Amniotic stem cell (primary cell): ENCODE data around the gene KRTAP12-1.

ENCODE experiments used
- DNase-seq: peaks from one replicate; lab custom pipeline; 2025; lab: John Stamatoyannopoulos, UW

Gene KRTAP12-1

DNA sequence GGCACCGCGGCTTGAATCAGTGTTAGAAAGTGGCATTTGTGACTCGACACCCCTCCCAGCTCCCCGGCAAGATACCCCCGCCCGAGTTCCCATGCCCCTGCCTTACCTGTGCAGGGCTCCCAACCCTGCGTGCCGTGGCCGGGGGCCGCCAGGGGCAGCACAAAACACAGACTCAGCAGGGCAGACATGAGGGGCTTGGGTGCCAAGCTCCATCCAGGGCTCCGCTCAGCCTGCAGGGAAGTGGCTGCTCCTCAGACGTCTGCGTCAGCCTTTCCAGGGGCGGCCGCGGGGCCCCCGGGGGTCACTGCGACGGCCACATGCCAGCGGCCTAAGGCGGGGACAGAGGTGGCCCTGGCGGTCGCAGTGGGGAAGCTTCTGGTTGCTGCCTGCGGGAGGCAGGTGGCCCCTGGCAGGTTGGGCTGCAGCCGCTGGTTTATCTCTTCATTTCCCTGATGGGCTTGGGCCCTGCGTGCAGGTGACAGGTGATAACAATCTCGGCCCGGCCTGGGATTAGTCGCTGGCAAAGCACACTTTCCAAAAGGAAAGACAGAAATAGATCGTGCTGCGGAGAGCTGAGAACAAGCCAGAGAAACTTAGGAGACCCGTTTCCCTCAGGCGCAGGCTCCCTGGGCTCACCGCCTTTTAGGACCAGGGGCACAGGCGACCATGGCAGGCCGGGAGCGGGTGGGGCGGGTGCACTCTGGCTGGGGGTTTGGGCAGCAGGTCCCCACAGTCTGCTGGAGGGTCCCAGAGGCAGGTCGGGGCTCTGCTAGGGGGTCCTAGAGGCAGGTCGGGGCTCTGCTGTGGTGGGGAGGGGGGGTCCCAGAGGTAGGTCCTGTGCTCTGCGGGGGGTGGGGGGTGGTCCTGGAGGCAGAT lies 29.6 kb upstream of the KRTAP12-1 start, which contains the start of gene TSPEAR:
Gene TSPEAR (minus strand): TSS at position 246 of the 876 bp plus-strand sequence. CDS start 58 bp downstream, at position 188.
- DNase-seq, result no peak

DNA sequence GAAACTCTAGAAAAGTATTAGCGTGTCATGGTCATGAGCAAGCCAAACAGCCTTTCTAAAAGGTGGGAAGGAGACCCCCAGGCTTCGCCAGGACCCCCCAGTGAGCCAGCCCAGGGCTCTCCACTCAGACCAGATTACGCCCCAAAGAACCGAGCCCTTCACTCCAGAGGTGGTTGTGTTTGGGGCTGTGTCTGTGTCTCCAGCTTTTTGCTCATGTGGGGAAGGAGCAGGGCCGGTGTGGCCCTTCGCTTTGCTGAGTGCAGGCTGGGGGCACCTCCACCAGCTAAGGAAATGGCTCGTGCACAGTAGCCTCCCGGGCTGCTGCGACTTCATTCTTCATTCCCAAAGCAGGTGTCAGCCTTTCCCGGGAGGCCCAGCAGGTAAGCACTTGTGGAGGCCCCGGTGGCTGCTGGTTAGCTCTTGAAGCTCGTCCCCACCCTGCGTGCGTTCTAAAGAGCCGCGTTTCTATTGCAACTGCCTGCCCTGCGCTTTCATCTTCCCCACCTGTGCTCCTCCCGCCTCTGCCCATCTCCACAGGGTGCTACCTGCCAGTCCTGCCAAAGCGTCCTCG lies 28.9 kb upstream of the KRTAP12-1 start:
- DNase-seq, result no peak

DNA sequence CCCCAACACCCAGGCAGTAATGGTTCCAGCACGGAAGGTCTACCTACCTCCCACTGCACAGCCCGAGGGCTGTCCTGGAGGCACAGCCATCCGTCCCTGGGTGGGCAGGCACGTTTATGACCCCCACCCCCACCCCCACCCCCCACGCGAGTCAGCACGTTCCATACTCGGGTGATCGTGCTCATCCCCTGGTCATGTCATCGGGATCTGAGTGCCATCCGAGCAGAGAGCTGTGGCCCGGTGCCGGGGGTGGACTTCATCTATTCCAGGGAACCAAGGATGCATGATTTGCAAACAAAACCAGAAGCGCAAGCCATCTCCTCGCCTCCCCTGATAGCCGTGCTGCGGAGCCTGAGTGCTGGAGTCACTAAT lies 28.3 kb upstream of the KRTAP12-1 start:
- DNase-seq, result no peak

DNA sequence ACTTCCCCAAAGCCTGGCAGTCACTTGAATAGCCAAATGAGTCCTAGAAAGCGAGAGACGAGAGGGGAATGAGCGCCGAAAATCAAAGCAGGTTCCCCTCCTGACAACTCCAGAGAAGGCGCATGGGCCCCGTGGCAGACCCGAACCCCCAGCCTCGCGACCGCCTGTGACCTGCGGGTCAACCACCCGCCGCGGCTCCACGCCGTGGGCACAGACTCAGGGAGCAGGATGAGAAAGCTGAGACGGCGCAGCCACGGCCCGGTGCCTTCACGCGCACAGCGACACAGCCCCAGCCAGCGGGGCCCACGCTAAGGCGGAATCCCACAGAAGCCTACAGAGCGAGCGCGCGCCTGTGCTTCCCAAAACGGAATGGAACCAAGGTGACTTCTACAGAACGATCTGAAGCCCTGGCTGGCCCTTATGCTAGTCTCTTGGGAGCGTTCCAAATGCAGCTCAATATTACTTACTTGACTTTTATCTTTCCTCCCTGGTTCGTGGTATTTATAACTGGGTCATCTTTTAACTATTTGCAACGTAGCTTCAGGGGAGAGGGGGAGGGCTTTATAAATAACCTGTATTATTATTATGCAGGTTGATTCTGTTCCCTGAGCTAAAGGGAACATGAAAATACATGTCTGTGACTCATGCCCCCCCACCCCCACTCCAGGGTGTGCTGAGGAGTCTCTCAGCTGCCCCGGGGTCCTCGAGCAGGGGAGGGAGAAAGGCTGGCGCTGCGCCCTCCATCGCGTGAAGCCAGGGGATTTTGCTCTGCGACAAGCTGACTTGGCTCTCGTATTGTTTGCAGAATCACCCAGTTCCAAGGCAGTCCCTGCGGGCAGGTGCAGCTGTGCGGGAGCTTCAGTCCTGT lies 27.7 kb upstream of the KRTAP12-1 start:
- DNase-seq, result no peak

DNA sequence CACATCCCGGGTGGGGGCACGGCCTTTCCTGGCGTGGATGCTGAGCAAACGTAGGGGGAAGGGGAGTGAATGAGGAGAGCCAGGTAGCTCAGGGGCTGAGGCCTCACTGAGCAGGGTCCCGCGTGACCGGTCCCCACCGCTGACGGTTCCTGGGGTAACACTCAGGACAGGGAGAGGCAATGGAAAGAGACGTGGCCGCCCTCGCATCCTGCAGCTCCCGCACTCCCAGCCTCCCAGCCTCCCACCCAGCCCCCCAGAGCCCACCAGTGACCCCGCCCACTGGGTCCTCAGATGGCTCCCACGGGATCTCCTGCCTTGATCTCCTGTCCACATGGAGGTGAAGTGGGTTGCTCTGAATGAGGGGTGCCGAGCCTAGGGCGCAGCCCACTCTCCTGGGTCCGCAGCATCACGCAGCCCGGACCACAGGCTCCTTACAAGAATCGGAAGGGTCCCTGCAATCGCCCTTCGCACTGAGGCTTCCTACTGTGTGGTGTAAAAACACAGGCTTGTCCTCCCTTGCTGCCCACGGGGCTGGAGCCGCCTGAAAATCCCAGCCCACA lies 27.0 kb upstream of the KRTAP12-1 start:
- no peak for DNase-seq

DNA sequence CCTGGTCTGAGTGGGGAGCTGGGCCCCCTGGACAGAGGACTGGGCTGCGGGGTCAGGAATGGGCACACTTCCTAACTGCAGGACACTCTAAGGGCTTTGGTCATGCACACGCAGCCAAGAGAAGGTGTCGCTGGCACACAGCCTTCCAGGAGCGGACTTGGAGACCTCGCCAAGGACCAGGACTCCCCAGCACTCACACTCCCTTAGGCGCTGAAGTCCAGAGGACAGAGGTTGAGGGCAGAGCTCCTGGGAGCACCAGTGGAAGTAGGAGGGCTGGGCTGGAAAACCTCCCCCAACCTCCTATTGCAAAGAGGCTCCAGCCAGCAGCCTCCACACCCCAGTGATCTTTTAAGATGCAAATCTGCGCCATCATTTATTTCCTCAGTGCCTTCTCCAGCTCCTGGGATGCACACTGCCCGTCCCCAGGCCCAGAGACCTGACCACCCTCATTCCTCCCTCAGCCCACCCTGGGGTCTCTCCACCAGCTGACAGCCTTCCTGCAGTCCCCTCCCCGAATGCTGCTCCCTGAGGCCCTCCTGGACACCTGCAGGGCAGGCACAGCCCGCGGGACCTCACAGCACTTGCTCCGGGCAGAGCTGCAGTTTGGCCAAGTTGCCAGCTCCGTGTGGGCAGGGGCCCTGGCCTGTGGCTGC lies 26.4 kb upstream of the KRTAP12-1 start:
- DNase-seq, result no peak

DNA sequence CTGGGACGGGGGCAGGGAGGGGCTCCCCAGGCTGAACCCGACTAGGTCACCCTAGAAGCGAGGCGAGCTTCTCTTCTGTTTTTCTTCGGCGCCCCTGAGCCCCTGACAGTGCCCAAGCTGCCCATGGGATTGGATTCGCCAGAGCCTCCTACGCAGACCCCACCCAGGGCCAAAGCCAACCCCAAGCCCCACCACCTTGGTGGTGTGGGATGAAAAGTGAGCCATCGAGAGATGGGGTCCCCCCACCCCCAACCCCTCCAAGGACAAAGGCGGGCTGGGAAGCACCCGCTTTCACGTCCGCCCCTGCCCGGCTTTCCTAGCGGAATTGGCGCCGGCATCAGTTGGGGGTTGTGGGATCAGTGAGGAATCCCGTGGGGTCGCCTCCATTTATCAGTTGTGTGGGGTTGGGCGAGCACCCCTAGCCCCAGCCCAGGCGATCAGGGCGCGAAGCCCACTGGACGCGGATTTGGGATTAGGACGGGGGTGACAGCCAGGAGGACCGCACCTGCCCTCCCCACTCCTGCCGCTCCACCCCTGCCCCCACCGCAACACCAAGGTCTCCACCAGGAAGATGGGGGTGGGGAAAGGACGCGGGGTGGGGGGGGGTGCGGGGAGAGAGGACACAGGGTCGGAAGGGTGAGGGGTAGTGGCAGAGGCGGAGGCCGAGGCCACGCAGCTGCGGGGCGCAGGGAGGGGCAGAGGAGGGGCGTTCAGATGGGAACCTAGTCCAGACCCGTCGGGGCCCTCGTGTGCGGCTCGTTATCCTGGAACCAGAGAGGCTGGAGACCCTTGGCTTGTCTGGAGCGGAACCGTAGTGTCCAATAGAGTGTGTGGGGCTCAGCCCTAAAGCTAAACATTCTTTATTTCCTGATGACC lies 25.0 kb upstream of the KRTAP12-1 start:
- no peak for DNase-seq

DNA sequence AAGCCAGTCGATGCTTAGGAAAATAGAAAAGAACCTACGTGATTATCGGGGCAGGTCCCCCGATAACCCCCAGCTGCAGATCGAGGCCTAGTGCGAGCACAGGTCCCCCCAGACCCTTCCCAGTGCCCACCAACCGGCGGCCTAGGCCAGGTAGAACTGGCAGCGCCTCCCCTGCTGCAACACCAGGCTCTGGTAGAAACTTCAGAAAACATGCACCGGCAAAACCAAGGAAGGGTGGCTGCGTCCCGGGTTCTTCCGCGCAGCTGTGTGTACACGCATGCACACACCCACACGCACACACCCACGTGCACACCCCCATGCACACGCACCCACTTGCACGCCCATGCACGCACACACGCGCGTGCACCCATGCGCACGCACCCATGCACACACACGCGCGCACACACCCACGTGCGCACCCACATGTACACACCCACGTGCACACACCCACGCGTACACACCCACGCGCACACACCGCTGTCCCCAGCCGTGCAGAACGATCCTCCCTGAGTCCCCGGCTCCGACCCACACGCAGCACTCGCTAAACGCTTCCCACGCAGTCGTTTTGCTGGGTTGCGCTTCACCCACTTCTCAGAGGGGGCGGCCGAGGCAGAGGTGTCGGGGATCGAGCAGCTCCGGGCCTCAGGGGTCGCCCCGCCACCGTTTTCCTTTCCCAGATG lies 24.2 kb upstream of the KRTAP12-1 start:
- DNase-seq, result no peak

DNA sequence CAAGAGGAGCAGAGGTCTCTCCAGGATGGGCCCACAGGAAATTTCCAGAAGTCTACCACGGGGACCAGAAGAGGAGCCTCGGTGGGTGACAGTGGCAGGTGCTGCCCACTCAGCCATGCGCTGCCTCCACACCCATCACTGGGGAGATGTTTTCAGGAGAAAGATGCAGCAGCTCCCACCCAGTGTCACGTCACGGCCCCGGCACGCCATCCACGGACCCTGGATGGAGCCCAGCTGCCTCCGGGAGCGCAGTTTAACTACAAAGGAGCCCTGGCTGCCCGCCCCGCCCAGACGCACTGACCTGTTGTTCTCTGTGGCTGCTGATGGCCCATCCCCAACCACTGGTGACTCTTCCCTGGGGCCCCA lies 22.7 kb upstream of the KRTAP12-1 start:
- no peak for DNase-seq

DNA sequence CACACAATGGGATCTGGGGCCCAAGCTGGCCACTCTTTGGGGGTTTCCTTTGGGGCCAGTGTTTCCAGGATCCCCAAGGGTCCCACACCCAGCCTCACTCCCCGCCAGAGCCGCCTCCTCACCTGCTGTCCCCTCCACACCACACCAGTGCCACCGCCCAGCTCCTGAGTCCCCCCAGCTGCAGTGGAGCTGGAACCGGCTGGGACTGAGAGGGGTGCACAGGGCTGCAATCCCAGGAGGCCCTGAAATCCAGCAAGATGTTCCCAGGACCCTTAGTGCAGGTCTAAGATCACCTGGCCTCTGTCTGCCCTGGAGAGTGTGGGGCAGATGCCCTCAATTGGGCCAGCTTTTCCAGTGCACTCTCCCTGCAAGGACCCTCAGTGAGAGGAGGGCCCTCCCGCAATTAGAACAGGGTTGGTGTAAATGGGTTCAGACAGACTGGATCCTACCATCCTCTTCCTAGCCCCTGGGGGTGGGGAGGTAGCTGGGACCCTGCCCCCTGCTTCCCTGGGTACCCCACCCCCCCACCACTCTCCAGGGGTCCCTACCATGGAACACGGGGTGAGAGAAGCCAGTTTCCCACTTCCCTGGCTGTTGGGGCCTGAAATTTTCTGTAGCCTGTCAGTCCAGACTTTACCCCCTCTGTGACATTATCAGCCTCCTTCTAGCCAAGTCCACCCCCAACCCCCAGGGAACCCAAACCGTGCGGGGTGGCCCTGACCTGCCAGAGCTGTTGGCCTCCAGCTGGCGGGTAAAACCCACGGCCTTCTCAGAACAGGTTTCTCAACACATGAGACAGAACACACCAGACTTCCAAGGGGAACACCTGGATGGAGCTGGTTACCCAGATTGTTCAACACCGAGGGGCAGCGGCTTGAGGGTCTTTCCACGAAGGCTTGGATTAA lies 22.0 kb upstream of the KRTAP12-1 start:
- no peak for DNase-seq

DNA sequence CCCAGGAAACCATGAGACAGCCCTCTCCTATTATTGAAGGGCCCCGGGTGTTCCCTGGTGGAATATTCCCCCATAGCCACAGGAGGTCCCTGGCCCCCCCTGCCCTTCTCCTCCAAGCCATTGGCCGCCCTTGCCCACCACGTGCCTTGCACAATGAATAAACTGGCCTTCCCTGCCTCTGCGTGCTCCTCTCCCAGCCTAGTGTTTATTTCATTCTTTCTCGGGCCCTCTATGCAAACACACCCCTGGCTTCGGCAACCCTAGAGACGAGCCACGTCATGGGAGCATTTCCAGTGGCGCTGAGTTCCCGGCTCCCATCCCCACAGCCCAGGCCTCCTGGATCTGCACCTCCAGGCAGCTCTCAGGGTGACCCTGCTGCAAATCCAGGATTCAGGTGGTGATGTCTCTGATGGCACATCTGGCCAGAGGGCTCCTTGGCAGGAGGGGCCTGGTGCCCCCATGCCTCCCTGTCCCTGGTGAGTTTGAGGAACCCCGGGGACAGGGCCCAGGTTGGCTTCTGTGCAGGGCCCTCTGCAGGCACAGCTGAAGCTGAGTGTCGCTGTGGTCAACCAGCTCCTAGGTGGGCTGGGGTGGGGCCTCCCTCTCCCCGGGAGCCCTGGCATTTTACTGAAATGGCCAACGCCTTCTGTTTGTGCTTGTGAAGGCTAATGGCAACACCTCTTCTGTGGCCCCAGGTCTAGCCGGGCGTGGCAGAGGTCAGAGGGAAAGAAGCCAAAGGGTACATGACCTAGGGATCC lies 21.2 kb upstream of the KRTAP12-1 start:
- no peak for DNase-seq

DNA sequence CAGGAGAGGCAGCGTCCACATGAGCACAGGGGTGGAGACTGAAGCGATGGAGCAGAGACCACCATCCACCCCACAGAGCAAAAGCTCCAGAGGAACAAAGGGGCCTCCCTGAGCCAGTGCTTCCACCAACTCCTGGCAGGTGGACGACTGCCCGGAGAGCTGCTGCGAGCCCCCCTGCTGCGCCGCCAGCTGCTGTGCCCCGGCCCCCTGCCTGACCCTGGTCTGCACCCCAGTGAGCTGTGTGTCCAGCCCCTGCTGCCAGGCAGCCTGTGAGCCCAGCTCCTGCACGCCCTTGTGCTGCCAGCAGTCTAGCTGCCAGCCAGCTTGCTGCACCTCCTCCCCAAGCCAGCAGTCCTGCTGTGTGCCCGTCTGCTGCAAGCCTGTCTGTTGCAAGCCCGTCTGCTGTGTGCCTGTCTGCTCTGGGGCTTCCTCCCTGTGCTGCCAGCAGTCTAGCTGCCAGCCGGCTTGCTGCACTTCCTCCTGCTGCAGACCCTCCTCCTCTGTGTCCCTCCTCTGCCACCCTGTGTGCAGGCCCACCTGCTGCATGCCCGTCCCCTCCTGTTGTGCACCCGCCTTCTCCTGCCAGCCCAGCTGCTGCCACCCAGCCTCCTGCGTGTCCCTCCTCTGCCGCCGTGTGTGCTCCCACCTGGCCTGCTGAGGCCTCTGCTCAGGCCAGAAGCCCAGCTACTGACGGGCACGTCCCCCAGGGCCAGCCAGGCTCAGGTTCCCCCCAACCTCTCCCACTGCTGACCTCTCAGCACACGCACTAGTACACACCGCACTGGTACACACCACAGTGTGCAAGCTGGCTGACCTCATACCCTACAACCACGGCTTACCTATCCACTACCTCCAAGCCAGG lies 20.4 kb upstream of the KRTAP12-1 start:
- no peak for DNase-seq

DNA sequence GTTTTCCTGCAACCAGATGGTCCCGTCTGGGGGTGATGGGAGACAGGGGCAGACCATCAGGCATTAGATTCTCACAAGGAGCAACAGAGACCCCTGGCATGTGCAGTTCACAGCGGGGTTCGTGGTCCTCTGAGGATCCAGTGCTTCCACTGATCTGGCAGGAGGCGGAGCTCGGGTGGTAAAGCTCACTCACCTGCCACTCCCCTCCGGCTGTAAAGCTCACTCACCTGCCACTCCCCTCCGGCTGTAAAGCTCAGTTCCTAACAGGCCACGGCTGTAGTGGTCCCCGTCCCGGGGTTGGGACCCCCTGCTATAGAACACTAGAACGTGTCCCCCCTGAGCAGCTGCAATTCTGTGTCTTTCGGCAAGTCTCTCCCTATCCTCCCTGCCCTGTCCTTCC lies 19.6 kb upstream of the KRTAP12-1 start:
- DNase-seq, result no peak

DNA sequence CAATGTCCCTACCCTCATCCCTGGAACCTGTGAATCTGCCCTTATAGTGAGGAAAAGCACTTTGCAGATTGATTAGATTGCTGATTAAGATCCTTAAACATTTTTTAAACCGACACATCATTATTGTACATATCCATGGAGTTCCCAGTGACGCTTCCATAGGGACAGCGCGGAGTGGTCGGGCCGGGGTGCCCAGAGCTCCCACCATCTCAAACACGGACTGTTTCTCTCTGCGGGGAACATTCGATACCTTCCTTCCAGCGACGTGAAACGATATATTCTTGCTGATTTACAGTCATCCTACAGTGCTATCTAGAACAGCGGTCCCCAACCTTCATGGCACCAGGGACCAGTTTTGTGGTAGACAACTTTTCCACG lies 19.0 kb upstream of the KRTAP12-1 start:
- DNase-seq, result no peak

DNA sequence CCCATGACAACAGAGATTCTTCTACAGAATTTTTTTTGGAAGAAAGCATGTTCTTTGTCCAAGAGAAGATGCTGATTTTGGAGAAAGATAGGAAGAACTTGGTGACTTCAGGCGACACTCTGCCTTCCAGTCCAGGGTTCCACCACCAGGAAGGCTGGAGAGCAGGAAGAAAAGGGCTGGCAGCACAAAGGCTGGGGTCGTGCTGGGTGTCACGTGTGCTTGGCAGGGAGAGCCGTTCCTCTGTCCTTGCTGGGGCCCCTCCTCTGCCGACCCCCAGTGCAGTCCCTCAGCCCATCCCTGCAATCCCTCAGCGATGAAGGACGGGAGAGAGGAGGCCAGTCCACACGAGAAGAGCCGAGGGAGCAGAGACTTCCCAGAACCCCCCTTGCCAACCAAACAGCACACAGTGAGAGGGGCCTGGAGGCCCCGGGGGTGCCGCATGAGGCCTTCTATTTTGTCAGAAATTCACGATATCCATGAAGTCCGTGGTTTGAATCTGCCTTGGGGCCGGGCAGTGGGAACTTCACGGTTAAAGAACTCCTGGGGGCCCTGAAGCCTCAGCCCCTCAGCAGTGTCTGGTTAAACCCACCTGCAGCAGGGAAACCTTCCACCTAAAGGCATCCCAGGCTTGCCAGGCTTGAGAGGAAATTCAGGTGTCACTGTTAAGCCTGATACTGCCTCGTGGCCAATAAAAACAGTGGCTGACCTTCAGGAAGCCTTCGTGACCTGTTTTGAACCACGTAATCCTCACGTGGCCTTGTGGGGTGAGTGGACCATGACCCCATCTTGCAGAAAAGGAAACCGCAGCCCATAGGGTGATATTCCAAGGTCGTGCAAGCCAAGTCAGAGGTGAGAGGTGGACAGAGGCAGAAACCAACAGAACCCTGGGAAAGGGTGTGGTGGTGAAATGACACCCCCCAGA lies 18.4 kb upstream of the KRTAP12-1 start:
- no peak for DNase-seq

DNA sequence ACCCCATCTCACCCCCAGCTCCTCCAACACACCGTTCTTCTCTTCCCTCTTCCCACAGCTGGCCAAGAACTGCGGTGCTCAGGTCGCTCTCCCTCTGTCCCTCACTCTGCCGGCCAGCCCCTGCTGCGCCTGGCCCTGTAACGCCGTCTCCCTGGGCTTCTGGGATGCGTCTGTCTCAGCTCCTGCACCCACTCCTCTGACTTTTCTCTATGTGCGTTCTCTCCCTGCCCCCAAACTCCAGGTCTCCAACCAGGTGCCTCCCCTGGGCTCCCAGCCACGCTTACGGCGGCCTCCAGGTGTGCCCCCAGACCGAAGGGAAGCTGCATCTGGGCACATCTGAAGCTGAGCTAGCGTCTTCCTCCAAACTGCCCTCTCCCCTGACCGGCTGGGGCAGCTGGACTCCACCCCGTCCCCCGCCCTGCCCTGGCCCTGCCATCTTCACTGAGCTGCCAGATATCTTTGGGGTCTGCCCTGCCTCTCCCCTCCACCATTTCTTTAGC lies 17.6 kb upstream of the KRTAP12-1 start:
- DNase-seq, result no peak
